Colonic mucosa (tissue), 4 donors: ENCODE data around the gene BRI3. TPM values are rescaled to one million over a fixed set of nuclear protein-coding genes. Genes with fewer than 3 reads are reported as not detected.
A peak's percentile ranks its signal among the peaks of the same experiment; 100 is the strongest.

Experiments
- DNase-seq: peaks from one replicate; pipeline ENCODE4 v3.0.0-alpha.2; 2020
- H3K27ac ChIP-seq: fragments of 200-600 bp; one replicate; pipeline ENCODE4 v1.8.0; 2021
- H3K27me3 ChIP-seq: fragments of 200-600 bp; one replicate; pipeline ENCODE4 v1.8.0; 2021
- H3K36me3 ChIP-seq: fragments of 200-600 bp; one replicate; pipeline ENCODE4 v1.8.0; 2021
- H3K4me1 ChIP-seq: fragments of 200-600 bp; one replicate; pipeline ENCODE4 v1.8.0; 2021; ENCODE audit warnings: mild to moderate bottlenecking
- H3K4me3 ChIP-seq: fragments of 200-600 bp; one replicate; pipeline ENCODE4 v1.8.0; 2021
- H3K9ac ChIP-seq, 2 donors: one replicate each; pipeline ENCODE4 v1.7.0; 2013; ENCODE audit warnings: control low read depth in 2 of 2, low read depth in 2 of 2, low read length in 2 of 2
- H3K9me3 ChIP-seq: fragments of 200-600 bp; one replicate; pipeline ENCODE4 v1.8.0; 2021
- intact Hi-C: fragments of 100-400 bp; cut with DNase I; formaldehyde crosslinking; loops from one replicate; pipeline ENCODE4 v1.14.1; 2022
- total RNA-seq, 2 donors: library from RNA; stranded (reverse); fragmentation: NEBNext Ultra II Directional in 1 of 2; extraction: Animal tissue kit (Norgen Biotek cat#: 25700) in 1 of 2; gene quantifications; one replicate each; pipeline ENCODE4 v1.2.1, GENCODE V29; 2021
- TF ChIP-seq, protein P1 (sequence below): fragments of 200-600 bp; IDR thresholded peaks from one replicate; pipeline ENCODE4 v1.8.0; 2022; ENCODE audit warnings: antibody characterized with exemption, mild to moderate bottlenecking
- donor health status: healthy.
- donor health status: DM: no; HTN: no; CAD: no.
- donor health status: DM: no; HTN: no; CAD: no.

BRI3 gene
- total RNA-seq, 2 donors from 2014 or later = 152 to 187 TPM

DNA sequence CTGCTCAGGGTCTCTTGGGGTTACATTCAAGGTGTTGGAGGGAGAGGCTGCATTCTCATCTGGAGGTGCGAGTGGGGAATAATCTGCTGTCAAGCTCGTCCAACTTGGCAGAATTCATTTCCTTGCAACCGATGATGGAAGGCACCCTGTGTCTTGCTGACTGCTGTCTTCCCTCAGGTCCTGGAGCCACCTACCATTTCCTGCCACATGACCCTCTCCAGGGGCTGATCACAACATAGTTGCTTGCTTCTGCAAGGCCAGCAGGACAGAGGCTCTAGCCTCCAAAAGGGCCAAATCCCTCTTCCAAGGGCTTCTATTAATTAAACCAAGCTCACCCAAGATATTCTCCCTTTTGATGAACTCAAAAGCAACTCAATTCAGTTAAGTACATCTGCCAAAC is 14.2 kb upstream of the BRI3 start:
- Histone ChIP-seq H3K27me3 (no peaks in the 10 kb centered on the region), H3K36me3 (no peaks in the 10 kb centered on the region), H3K27ac (no peak overlapping the region), H3K4me3 (no peak overlapping the region), H3K4me1 (no peaks in the 10 kb centered on the region), H3K9me3 (no peaks in the 10 kb centered on the region), H3K9ac (no peak overlapping the region)
- DNase-seq = no peak
- TF ChIP-seq, protein P1, sequence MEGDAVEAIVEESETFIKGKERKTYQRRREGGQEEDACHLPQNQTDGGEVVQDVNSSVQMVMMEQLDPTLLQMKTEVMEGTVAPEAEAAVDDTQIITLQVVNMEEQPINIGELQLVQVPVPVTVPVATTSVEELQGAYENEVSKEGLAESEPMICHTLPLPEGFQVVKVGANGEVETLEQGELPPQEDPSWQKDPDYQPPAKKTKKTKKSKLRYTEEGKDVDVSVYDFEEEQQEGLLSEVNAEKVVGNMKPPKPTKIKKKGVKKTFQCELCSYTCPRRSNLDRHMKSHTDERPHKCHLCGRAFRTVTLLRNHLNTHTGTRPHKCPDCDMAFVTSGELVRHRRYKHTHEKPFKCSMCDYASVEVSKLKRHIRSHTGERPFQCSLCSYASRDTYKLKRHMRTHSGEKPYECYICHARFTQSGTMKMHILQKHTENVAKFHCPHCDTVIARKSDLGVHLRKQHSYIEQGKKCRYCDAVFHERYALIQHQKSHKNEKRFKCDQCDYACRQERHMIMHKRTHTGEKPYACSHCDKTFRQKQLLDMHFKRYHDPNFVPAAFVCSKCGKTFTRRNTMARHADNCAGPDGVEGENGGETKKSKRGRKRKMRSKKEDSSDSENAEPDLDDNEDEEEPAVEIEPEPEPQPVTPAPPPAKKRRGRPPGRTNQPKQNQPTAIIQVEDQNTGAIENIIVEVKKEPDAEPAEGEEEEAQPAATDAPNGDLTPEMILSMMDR = no peak
- intact Hi-C loops = no loop called here

DNA sequence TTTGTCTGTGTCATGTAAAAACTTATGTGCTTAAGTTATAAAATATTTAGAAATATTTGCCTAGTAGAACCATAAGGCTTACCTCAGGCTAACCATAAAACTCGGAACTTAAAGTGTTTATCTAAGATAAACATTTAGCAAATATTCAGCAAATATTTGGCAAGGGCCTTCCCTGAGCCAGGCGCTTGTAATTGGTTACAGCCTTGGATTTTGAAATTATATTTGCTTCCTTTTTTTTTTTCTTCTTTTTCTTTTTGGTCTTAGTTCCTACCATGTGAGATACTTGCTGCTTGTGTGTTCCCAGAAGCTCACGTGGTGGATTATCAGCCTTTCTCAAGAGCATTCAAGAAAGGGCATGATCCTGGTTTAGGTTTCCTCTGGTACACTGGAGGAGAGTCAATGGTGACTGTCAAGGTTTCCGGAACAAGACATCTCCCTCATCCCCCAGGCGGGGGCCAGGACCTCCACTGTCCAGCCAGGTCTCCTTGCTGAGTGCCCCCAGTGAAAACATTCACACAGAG is 5.2 kb upstream of the BRI3 start:
- Histone ChIP-seq H3K9ac (peak overlapping the region in 1 of 2 donors; percentile 6), H3K27me3 (no peaks in the 10 kb centered on the region), H3K4me1 (no peaks in the 10 kb centered on the region), H3K36me3 (no peaks in the 10 kb centered on the region), H3K9me3 (no peaks in the 10 kb centered on the region), H3K4me3 (no peak overlapping the region), H3K27ac (peak overlapping the region; percentile 60)
- intact Hi-C loops = no loop called here
- DNase-seq = peak; percentile 50
- TF ChIP-seq, protein P1 = no peak

DNA sequence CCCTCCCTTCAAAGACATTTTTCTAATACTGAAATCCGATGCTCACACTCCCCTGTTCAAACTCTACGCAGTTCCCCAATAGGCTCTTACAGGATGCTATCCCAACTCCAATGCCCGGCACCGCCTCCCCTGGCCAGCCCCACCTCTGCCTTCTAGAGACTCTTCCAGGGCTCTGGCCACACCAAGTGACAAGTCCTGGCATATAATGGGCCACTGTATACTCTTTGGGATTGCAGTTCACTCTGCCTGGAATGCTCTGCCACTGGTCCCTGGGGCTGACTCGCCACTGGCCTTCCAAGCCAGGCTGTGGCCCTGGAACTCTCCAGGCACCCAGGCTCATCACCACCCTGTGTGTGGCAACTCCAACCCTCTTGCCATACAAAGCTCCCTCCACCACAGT is 3.1 kb upstream of the BRI3 start:
- TF ChIP-seq, protein P1 = no peak
- intact Hi-C loops = no loop called here
- no peak for DNase-seq
- no peak overlapping the region for H3K9ac ChIP-seq
- H3K27ac ChIP-seq = no peak overlapping the region
- no peak overlapping the region for H3K4me3 ChIP-seq
- H3K4me1 ChIP-seq = no peaks in the 10 kb centered on the region
- H3K27me3 ChIP-seq = no peaks in the 10 kb centered on the region
- H3K9me3 ChIP-seq = no peaks in the 10 kb centered on the region
- no peaks in the 10 kb centered on the region for H3K36me3 ChIP-seq

DNA sequence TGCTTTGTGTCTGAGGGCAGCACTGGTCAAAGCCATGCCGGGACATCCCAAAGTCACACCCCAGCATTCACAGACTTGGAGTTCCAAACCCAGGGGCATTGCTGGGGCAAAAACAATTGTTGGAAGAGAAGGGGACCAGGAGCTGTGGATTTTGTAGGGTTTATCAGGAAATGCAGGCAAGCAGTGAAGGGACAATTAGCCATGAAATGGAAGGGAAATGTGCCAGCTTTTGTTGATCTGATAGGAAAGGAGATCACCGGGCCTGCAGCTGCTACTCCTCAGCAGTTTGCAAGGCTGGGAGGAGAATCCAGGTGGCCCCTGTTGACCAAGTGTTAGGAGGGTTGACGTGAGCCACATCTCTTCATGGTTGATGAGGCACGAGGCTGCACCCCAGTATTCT is 2.5 kb upstream of the BRI3 start:
- Histone ChIP-seq H3K36me3 (no peaks in the 10 kb centered on the region), H3K9me3 (no peaks in the 10 kb centered on the region), H3K4me1 (peaks cover 4% of the 10 kb centered on the region), H3K27me3 (no peaks in the 10 kb centered on the region), H3K9ac (no peak overlapping the region), H3K4me3 (no peak overlapping the region), H3K27ac (no peak overlapping the region)
- TF ChIP-seq, protein P1 = no peak
- intact Hi-C loops = no loop called here
- no peak for DNase-seq

DNA sequence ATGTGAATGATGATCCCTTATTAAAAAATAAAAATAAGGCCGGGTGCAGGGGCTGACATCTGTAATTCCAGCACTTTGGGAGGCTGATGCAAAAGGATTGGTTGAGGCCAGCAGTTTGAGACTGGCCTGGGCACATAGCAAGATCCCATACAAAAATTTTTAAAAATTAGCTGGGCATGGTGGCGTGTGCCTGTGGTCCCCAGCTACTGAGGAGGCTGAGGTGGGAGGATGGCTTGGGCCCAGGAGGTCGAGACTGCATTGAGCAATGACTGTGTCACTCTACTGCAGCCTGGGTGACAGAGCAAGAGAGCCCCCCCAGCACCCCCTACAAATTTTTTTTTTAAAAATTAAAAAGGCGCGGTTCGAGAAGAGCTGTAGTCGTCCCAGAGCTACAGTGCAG is 1.2 kb upstream of the BRI3 start:
- Histone ChIP-seq H3K9me3 (no peaks in the 10 kb centered on the region), H3K4me1 (peaks cover 14% of the 10 kb centered on the region), H3K9ac (peak overlapping the region in 1 of 2 donors; percentile 97), H3K27ac (peak overlapping the region; percentile 85), H3K4me3 (peak overlapping the region; percentile 38), H3K27me3 (no peaks in the 10 kb centered on the region), H3K36me3 (no peaks in the 10 kb centered on the region)
- intact Hi-C loops = no loop called here
- no peak for DNase-seq
- TF ChIP-seq, protein P1 = no peak
